ENCODE data around the gene NPR3. TPM values are rescaled to one million over a fixed set of nuclear protein-coding genes. Genes with fewer than 3 reads are reported as not detected.

NPR3 gene
- total RNA-seq, 1 experiment from 2014 or later, result 0.11 TPM

DNA sequence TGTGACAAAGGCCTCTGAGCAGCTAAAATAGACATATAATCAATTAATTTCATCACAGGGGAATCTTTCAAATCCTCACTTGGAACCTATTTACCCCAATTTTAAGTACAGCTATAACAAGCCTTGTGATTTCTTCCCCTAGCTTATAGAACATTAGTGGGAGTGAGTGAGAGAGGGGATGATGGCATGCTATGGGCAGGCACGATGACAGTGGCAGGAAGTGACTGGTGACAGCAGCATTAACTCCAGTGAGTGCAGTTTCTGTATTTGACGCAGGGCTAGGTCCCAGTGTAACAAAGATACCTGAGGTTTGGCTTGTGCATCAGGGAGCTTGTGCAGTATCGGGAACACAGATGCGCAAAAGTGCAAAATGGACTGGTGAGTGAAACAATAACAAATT lies 54.1 kb downstream of the NPR3 start:
- Mint-ChIP-seq H3K36me3 (ENCODE audit: insufficient read depth, unreplicated experiment) (no peaks in the 10 kb centered on the region), H3K4me3 (ENCODE audit: unreplicated experiment) (no peak overlapping the region), H3K27ac (ENCODE audit: unreplicated experiment) (no peak overlapping the region), H3K4me1 (ENCODE audit: low read depth, unreplicated experiment) (no peaks in the 10 kb centered on the region), H3K27me3 (ENCODE audit: insufficient read depth, unreplicated experiment) (peaks cover 13% of the 10 kb centered on the region), H3K9me3 (ENCODE audit: unreplicated experiment) (no peaks in the 10 kb centered on the region)
- Histone ChIP-seq H3K4me1 (peaks cover under 1% of the 10 kb centered on the region; the same call in 1 of the 2 replicates), H3K4me3 (ENCODE audit: low read depth, low read length) (no peak overlapping the region), H3K36me3 (ENCODE audit: control insufficient read depth, insufficient read depth, low read length) (no peaks in the 10 kb centered on the region), H3K27me3 (replicated peaks; ENCODE audit: control insufficient read depth, insufficient read depth, low read length) (no peaks in the 10 kb centered on the region), H3K9me3 (peaks cover 8% of the 10 kb centered on the region)
- intact Hi-C loops (cut with micrococcal nuclease; ENCODE audit: unreplicated experiment), result no loop called here
- TF ChIP-seq, protein P1, sequence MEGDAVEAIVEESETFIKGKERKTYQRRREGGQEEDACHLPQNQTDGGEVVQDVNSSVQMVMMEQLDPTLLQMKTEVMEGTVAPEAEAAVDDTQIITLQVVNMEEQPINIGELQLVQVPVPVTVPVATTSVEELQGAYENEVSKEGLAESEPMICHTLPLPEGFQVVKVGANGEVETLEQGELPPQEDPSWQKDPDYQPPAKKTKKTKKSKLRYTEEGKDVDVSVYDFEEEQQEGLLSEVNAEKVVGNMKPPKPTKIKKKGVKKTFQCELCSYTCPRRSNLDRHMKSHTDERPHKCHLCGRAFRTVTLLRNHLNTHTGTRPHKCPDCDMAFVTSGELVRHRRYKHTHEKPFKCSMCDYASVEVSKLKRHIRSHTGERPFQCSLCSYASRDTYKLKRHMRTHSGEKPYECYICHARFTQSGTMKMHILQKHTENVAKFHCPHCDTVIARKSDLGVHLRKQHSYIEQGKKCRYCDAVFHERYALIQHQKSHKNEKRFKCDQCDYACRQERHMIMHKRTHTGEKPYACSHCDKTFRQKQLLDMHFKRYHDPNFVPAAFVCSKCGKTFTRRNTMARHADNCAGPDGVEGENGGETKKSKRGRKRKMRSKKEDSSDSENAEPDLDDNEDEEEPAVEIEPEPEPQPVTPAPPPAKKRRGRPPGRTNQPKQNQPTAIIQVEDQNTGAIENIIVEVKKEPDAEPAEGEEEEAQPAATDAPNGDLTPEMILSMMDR (IDR thresholded peaks at IDR 0.05; ENCODE audit: insufficient read depth in 1 of 2, low read depth in 1 of 2, low read length in 1 of 2, severe bottlenecking in 1 of 2, unreplicated experiment in 1 of 2), result no peak
- CTCF ChIA-PET, result interaction anchor here (0.5 kb wide), 1 partner anchor 1085 kb away, joined by 3 read pairs; no protein-coding TSS in a partner anchor
- POLR2A ChIA-PET, result no interaction called here
- no peak for DNase-seq
- no TSS peak for BruUV-seq (replicated peaks)

DNA sequence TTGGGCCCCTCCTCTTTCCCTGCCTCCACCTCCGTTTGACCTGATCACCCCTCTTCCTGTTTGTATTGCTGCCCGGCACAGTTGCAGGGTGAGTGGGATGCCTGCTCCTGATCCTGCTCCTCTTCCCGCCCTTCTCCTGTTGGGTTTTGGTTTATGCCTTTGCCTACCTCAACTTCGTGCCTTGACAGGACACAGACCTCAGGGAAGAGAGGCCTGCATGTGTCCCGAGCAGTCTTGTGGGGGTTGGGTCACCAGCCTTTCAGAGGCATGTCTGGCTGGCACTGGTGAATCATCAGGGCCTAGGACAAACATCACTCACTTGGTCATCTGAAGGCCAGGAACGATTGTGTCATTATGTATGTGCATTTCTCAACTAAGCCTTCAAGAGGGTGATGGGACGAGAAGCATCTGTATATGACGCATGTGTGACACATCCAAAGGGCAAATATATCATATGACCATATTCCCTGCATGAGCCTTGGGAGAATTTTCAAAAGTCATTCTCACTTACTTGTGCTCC lies 56.9 kb downstream of the NPR3 start:
- intact Hi-C loops (cut with micrococcal nuclease; ENCODE audit: unreplicated experiment), result no loop called here
- no peak for DNase-seq
- Histone ChIP-seq H3K4me3 (ENCODE audit: low read depth, low read length) (no peak overlapping the region), H3K4me1 (no peaks in the 10 kb centered on the region), H3K27me3 (replicated peaks; ENCODE audit: control insufficient read depth, insufficient read depth, low read length) (no peaks in the 10 kb centered on the region), H3K36me3 (ENCODE audit: control insufficient read depth, insufficient read depth, low read length) (no peaks in the 10 kb centered on the region), H3K9me3 (no peaks in the 10 kb centered on the region)
- Mint-ChIP-seq H3K27ac (ENCODE audit: unreplicated experiment) (no peak overlapping the region), H3K9me3 (ENCODE audit: unreplicated experiment) (no peaks in the 10 kb centered on the region), H3K27me3 (ENCODE audit: insufficient read depth, unreplicated experiment) (peaks cover 17% of the 10 kb centered on the region), H3K4me1 (ENCODE audit: low read depth, unreplicated experiment) (no peaks in the 10 kb centered on the region), H3K36me3 (ENCODE audit: insufficient read depth, unreplicated experiment) (no peaks in the 10 kb centered on the region), H3K4me3 (ENCODE audit: unreplicated experiment) (no peak overlapping the region)
- CTCF ChIA-PET, result no interaction called here
- POLR2A ChIA-PET, result no interaction called here
- TF ChIP-seq, protein P1 (IDR thresholded peaks at IDR 0.05; ENCODE audit: insufficient read depth in 1 of 2, low read depth in 1 of 2, low read length in 1 of 2, severe bottlenecking in 1 of 2, unreplicated experiment in 1 of 2), result no peak
- no TSS peak for BruUV-seq (replicated peaks)

DNA sequence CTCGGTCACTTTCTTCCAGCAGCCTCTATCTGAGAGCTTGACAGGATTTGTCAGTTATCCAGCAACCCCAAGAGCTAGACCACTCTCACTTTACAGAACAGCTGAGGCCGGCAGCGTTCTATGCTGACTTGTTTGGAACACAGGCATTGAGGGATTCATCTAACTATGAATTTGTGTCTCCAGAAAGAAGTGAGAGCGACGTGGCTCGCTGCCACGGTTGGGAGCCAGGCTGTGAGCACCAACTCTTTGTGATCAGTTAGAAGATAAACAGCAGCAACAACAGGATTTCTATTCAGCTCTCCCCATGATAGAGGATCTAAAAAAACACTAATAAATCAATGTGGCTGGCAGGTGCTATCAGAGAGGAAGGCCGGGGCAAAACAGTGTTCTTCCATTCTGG lies 58.6 kb downstream of the NPR3 start:
- Mint-ChIP-seq H3K27me3 (ENCODE audit: insufficient read depth, unreplicated experiment) (peaks cover 20% of the 10 kb centered on the region), H3K9me3 (ENCODE audit: unreplicated experiment) (no peaks in the 10 kb centered on the region), H3K27ac (ENCODE audit: unreplicated experiment) (no peak overlapping the region), H3K36me3 (ENCODE audit: insufficient read depth, unreplicated experiment) (no peaks in the 10 kb centered on the region), H3K4me1 (ENCODE audit: low read depth, unreplicated experiment) (no peaks in the 10 kb centered on the region), H3K4me3 (ENCODE audit: unreplicated experiment) (no peak overlapping the region)
- Histone ChIP-seq H3K27me3 (replicated peaks; ENCODE audit: control insufficient read depth, insufficient read depth, low read length) (no peaks in the 10 kb centered on the region), H3K36me3 (ENCODE audit: control insufficient read depth, insufficient read depth, low read length) (no peaks in the 10 kb centered on the region), H3K9me3 (no peaks in the 10 kb centered on the region), H3K4me3 (ENCODE audit: low read depth, low read length) (no peak overlapping the region), H3K4me1 (no peaks in the 10 kb centered on the region)
- BruUV-seq (replicated peaks), result no TSS peak
- POLR2A ChIA-PET, result no interaction called here
- no peak for DNase-seq
- TF ChIP-seq, protein P1 (IDR thresholded peaks at IDR 0.05; ENCODE audit: insufficient read depth in 1 of 2, low read depth in 1 of 2, low read length in 1 of 2, severe bottlenecking in 1 of 2, unreplicated experiment in 1 of 2), result no peak
- intact Hi-C loops (cut with micrococcal nuclease; ENCODE audit: unreplicated experiment), result no loop called here
- CTCF ChIA-PET, result no interaction called here

All from Caco-2 (cell line).